NCI-H146 treated with DMSO at 0.1 percent for 48 hours (cell line): ENCODE measurements around the gene VPS72.
A peak's percentile ranks its signal among the peaks of the same experiment; 100 is the strongest.
"Not testable (repeated sequence)": the region's sequence is repeated elsewhere in the genome, so short reads cannot be mapped to it uniquely, and the experiment has no call there.

Source experiments
- DNase-seq: peaks from one replicate; lab custom pipeline; 2025; ENCODE audit not compliant: unreplicated experiment; lab: John Stamatoyannopoulos, UW

The VPS72 gene

GRCh38 chr1:151189637-151190445 lies at the start of gene VPS72:
Gene VPS72, minus strand, starts transcription at chr1:151190197. Its CDS starts 76 bp downstream, at chr1:151190121.
- peak; percentile 90 for DNase-seq

- no peak for DNase-seq
Measured at GRCh38 chr1:151238467-151238739, 48.4 kb upstream of the VPS72 start.

GRCh38 chr1:151237678-151238466 lies 47.9 kb upstream of the VPS72 start:
- no peak for DNase-seq

GRCh38 chr1:151235235-151235634 lies 45.2 kb upstream of the VPS72 start:
- DNase-seq, result no peak

GRCh38 chr1:151222130-151222529 lies 32.1 kb upstream of the VPS72 start:
- no peak for DNase-seq

GRCh38 chr1:151221616-151222015 lies 31.6 kb upstream of the VPS72 start:
- DNase-seq, result no peak

- DNase-seq, result no peak
Measured at GRCh38 chr1:151213560-151213959, 23.6 kb upstream of the VPS72 start.

- no peak for DNase-seq
Measured at GRCh38 chr1:151211972-151212705, 22.1 kb upstream of the VPS72 start.

GRCh38 chr1:151210830-151211229 lies 20.8 kb upstream of the VPS72 start:
- no peak for DNase-seq

- DNase-seq, result not testable (repeated sequence)
Measured at GRCh38 chr1:151205381-151205965, 15.5 kb upstream of the VPS72 start.

- DNase-seq, result no peak
Measured at GRCh38 chr1:151199873-151200581, 10.0 kb upstream of the VPS72 start.

GRCh38 chr1:151198254-151199127 lies 8.5 kb upstream of the VPS72 start, which contains the start of gene PIP5K1A:
Gene PIP5K1A, plus strand, starts transcription at chr1:151198552. Its CDS starts 445 bp downstream, at chr1:151198997.
- peak; percentile 97 for DNase-seq

GRCh38 chr1:151197863-151198253 lies 7.9 kb upstream of the VPS72 start:
- peak; percentile 61 for DNase-seq

- DNase-seq, result peak; percentile 86
Measured at GRCh38 chr1:151196292-151196800, 6.3 kb upstream of the VPS72 start.

GRCh38 chr1:151194894-151195594 lies 5.0 kb upstream of the VPS72 start:
- not testable (repeated sequence) for DNase-seq

- DNase-seq, result no peak
Measured at GRCh38 chr1:151193856-151194255, 3.9 kb upstream of the VPS72 start.

GRCh38 chr1:151193304-151193703 lies 3.3 kb upstream of the VPS72 start:
- DNase-seq, result no peak

- DNase-seq, result no peak
Measured at GRCh38 chr1:151192047-151192446, 2.0 kb upstream of the VPS72 start.

- not testable (repeated sequence) for DNase-seq
Measured at GRCh38 chr1:151188667-151189066, 1.3 kb downstream of the VPS72 start.
